ENCODE data around the gene TMEM121B. TPM values are rescaled to one million over a fixed set of nuclear protein-coding genes. Genes with fewer than 3 reads are reported as not detected.

TMEM121B gene
- total RNA-seq, 1 donor from 2014 or later, result 1.1 TPM

DNA sequence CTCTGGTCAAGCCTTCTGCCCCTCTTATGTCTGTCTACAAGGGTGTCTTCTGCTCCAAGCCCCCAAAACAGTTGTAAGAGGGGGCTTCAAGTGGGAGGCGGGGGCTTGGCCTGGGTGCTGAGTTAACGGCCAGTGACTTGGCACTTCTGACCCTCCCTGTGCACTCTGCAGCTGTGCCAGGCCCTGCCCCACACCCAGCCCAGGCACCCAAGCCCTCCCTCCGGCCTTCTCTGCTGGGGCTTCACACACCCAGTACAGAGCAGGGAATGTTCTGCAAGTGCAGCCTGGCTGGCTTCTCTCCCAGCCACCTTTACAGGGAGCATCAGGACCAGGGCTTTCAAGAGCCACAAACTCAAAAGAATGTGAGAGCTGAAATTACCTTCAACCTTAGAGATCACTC lies 3.8 kb downstream of the TMEM121B start:
- no peak for DNase-seq (ENCODE audit: low spot score in 2 of 2, unreplicated experiment in 2 of 2)
- Mint-ChIP-seq H3K4me3 (no peak overlapping the region), H3K36me3 (no peaks in the 10 kb centered on the region), H3K27me3 (ENCODE audit: low read depth) (peaks cover 56% of the 10 kb centered on the region), H3K9me3 (no peaks in the 10 kb centered on the region), H3K4me1 (peaks cover 2% of the 10 kb centered on the region), H3K27ac (no peak overlapping the region)
- TF ChIP-seq, protein P1, sequence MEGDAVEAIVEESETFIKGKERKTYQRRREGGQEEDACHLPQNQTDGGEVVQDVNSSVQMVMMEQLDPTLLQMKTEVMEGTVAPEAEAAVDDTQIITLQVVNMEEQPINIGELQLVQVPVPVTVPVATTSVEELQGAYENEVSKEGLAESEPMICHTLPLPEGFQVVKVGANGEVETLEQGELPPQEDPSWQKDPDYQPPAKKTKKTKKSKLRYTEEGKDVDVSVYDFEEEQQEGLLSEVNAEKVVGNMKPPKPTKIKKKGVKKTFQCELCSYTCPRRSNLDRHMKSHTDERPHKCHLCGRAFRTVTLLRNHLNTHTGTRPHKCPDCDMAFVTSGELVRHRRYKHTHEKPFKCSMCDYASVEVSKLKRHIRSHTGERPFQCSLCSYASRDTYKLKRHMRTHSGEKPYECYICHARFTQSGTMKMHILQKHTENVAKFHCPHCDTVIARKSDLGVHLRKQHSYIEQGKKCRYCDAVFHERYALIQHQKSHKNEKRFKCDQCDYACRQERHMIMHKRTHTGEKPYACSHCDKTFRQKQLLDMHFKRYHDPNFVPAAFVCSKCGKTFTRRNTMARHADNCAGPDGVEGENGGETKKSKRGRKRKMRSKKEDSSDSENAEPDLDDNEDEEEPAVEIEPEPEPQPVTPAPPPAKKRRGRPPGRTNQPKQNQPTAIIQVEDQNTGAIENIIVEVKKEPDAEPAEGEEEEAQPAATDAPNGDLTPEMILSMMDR (IDR thresholded peaks at IDR 0.05; ENCODE audit: unreplicated experiment), result no peak

DNA sequence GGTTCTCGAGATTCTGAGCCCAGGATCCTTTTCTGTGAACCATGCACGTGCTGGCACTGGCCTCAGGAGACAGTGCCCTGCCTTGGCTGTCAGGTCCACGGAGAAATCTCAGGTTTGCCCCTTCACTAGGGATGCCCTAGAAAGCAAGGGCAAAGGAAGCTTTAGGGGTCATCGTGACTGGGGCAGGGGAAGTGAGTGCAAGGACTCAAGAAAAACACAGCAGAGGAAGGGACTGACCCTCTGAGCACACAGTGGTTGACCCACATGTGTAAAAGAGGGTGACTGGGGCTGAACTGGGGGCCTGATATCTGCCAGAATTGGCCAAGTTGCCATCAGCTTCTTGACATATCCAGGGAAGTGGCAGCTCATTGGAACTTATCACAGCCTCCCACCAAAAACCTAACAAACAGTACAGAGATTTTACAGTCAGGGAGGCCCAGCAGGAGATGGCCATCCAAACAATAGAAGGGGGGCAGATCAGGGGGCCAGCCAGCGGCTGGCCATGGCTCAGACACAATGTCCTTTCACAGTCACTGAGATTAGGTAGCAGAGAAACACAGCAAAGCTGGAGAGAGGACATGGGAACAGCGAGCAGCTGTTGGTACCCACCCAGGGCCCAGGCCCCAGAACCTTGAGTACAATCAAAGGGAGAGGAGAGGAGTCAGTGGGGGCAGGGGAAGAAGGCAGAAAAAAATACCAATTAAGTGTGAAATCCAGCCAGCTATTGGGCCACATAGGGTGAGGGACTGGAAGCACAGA lies 4.4 kb downstream of the TMEM121B start:
- Mint-ChIP-seq H3K27me3 (ENCODE audit: low read depth) (peaks cover 50% of the 10 kb centered on the region), H3K36me3 (no peaks in the 10 kb centered on the region), H3K27ac (no peak overlapping the region), H3K4me3 (no peak overlapping the region), H3K4me1 (peaks cover 2% of the 10 kb centered on the region), H3K9me3 (no peaks in the 10 kb centered on the region)
- TF ChIP-seq, protein P1 (IDR thresholded peaks at IDR 0.05; ENCODE audit: unreplicated experiment), result no peak
- DNase-seq (ENCODE audit: low spot score in 2 of 2, unreplicated experiment in 2 of 2), result no peak

DNA sequence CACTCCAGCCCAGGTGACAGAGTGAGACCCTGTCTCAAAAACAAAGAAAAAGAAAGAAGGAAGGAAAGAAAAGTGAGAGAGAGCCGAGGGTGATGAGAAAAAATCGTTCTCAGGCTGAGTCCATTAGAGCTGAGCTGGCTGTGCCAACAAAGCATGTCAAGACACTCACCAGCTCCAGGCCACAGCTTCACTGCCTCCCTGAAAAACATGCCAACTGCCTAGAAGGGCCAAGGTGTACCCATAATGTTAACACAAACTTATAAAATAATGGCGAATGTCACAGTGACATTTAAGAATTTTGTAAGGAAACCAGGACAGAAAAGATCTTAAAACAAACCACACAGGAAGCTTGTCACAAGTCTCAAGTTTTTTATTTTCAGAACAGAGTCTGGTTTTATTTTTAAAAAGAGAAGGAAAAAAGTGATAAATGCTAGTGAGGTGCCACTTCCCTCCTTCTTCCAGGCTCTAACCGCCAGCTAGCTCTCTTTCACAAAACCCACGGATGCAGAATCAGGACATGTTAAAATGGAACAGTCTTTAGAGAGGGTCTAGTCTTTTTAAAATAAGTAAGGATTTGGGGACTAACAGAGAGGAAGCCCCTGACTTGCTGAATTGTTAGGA lies 5.1 kb downstream of the TMEM121B start:
- no peaks in the 10 kb centered on the region for H3K36me3 Mint-ChIP-seq
- DNase-seq (ENCODE audit: low spot score in 2 of 2, unreplicated experiment in 2 of 2), result no peak
- no peaks in the 10 kb centered on the region for H3K4me1 Mint-ChIP-seq
- H3K9me3 Mint-ChIP-seq, result no peaks in the 10 kb centered on the region
- TF ChIP-seq, protein P1 (IDR thresholded peaks at IDR 0.05; ENCODE audit: unreplicated experiment), result no peak
- H3K4me3 Mint-ChIP-seq, result no peak overlapping the region
- peaks cover 44% of the 10 kb centered on the region for H3K27me3 Mint-ChIP-seq (ENCODE audit: low read depth)
- no peak overlapping the region for H3K27ac Mint-ChIP-seq

DNA sequence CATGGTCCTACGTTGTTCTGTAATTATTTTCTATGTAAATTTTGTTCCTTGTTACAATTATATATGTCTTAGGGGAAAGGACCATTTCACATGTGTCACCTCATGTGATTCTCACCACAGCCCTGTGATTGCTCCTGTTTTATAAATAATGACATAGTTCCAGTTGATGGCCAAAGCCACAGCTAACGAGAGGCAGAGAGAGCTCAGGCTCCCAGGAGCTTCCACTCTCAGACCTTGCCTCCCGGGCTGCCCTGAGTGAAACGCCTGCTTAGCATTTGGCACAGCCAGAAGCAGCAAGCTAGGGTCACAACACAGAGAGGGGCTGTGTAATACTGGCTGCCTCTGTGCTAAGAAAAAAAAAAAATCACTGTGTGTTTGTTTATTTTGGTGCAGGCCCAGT lies 5.9 kb downstream of the TMEM121B start:
- Mint-ChIP-seq H3K4me1 (no peaks in the 10 kb centered on the region), H3K27ac (no peak overlapping the region), H3K36me3 (no peaks in the 10 kb centered on the region), H3K27me3 (ENCODE audit: low read depth) (peaks cover 43% of the 10 kb centered on the region), H3K9me3 (no peaks in the 10 kb centered on the region), H3K4me3 (no peak overlapping the region)
- TF ChIP-seq, protein P1 (IDR thresholded peaks at IDR 0.05; ENCODE audit: unreplicated experiment), result no peak
- DNase-seq (ENCODE audit: low spot score in 2 of 2, unreplicated experiment in 2 of 2), result no peak

DNA sequence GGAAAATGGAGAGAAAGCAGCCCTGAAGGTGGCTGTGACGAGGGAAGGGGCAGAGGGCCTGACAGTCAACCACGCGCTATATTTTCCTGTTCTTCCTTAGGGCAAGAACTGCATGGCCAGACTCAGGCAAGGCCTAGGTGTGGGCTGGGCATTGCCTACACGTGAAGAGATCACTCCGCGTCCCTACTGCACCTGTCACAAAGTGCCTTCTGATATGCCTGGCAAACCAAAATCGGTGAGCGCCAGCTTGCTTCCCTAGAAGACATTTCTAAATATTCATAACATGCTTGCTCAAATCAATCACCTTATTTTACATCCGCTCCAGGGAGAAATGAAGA lies 6.3 kb downstream of the TMEM121B start:
- no peak for DNase-seq (ENCODE audit: low spot score in 2 of 2, unreplicated experiment in 2 of 2)

More for the DNA sequence above, 6.3 kb downstream of the TMEM121B start:
- Mint-ChIP-seq H3K9me3 (no peaks in the 10 kb centered on the region), H3K27me3 (ENCODE audit: low read depth) (peaks cover 42% of the 10 kb centered on the region), H3K36me3 (peaks cover 1% of the 10 kb centered on the region), H3K4me1 (no peaks in the 10 kb centered on the region), H3K27ac (no peak overlapping the region), H3K4me3 (no peak overlapping the region)
- TF ChIP-seq, protein P1 (IDR thresholded peaks at IDR 0.05; ENCODE audit: unreplicated experiment), result no peak
